ENCODE measurements around the gene NRAP. TPM values are rescaled to one million over a fixed set of nuclear protein-coding genes. Genes with fewer than 3 reads are reported as not detected.

The NRAP gene
- polyA plus RNA-seq, 1 of the 3 experiments (the other 2 are of a cell fraction) = not detected

- H3F3A ChIP-seq (replicated peaks; ENCODE audit: insufficient read depth) = no peaks in the 10 kb centered on the region
- ChIA-PET CTCF (interaction anchor here (2.6 to 3.3 kb wide), 2 partner anchors 8 to 34 kb away, joined by 14 to 19 read pairs; no protein-coding TSS in a partner anchor), POLR2A (no interaction called here)
- no peak overlapping the region for H3K4me2 ChIP-seq
- no peaks in the 10 kb centered on the region for H4K20me1 ChIP-seq (ENCODE audit: insufficient read depth)
- no peak overlapping the region for H3K27ac ChIP-seq (ENCODE audit: low read depth in 2 of 2, low read length in 1 of 2)
- DNase-seq = no peak
- no peaks in the 10 kb centered on the region for H3K36me3 ChIP-seq (replicated peaks in 1 of 2; ENCODE audit: control insufficient read depth in 1 of 2, insufficient read depth in 2 of 2, low read length in 1 of 2)
- no peaks in the 10 kb centered on the region for H3K27me3 ChIP-seq (ENCODE audit: insufficient read depth)
- H3K4me1 ChIP-seq (ENCODE audit: control insufficient read depth in 1 of 2, insufficient read depth in 2 of 2, low read depth in 1 of 2, low read length in 1 of 2) = peaks cover 6 to 15% of the 10 kb centered on the region in 2 experiments; a peak in 3 of 4 replicates
- no peaks in the 10 kb centered on the region for H3K79me2 ChIP-seq (ENCODE audit: insufficient read depth)
- H3K9me2 ChIP-seq = no peaks in the 10 kb centered on the region
- 72% methylated on average over 3 of the region's 3 CpGs for WGBS (ENCODE audit: low lambda C conversion rate)
- H3K9me3 ChIP-seq = no peaks in the 10 kb centered on the region
- no peak for TF ChIP-seq SIN3A (IDR thresholded peaks at IDR 0.05; ENCODE audit: borderline replicate concordance, low read depth, low read length)
- TF ChIP-seq NFIC (IDR thresholded peaks at IDR 0.05; ENCODE audit: borderline replicate concordance) = no peak
- TF ChIP-seq, protein P1, sequence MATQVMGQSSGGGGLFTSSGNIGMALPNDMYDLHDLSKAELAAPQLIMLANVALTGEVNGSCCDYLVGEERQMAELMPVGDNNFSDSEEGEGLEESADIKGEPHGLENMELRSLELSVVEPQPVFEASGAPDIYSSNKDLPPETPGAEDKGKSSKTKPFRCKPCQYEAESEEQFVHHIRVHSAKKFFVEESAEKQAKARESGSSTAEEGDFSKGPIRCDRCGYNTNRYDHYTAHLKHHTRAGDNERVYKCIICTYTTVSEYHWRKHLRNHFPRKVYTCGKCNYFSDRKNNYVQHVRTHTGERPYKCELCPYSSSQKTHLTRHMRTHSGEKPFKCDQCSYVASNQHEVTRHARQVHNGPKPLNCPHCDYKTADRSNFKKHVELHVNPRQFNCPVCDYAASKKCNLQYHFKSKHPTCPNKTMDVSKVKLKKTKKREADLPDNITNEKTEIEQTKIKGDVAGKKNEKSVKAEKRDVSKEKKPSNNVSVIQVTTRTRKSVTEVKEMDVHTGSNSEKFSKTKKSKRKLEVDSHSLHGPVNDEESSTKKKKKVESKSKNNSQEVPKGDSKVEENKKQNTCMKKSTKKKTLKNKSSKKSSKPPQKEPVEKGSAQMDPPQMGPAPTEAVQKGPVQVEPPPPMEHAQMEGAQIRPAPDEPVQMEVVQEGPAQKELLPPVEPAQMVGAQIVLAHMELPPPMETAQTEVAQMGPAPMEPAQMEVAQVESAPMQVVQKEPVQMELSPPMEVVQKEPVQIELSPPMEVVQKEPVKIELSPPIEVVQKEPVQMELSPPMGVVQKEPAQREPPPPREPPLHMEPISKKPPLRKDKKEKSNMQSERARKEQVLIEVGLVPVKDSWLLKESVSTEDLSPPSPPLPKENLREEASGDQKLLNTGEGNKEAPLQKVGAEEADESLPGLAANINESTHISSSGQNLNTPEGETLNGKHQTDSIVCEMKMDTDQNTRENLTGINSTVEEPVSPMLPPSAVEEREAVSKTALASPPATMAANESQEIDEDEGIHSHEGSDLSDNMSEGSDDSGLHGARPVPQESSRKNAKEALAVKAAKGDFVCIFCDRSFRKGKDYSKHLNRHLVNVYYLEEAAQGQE (IDR thresholded peaks at IDR 0.05; ENCODE audit: low read depth, low read length) = no peak
- TF ChIP-seq, protein P2, sequence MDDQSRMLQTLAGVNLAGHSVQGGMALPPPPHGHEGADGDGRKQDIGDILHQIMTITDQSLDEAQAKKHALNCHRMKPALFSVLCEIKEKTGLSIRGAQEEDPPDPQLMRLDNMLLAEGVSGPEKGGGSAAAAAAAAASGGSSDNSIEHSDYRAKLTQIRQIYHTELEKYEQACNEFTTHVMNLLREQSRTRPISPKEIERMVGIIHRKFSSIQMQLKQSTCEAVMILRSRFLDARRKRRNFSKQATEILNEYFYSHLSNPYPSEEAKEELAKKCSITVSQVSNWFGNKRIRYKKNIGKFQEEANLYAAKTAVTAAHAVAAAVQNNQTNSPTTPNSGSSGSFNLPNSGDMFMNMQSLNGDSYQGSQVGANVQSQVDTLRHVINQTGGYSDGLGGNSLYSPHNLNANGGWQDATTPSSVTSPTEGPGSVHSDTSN (IDR thresholded peaks at IDR 0.05) = no peak
- TF ChIP-seq NRF1 (IDR thresholded peaks at IDR 0.05; ENCODE audit: low read depth, low read length) = no peak
- no peak for TF ChIP-seq CHD2 (IDR thresholded peaks at IDR 0.05; ENCODE audit: low read length, partially characterized antibody)
- TF ChIP-seq FOXJ3 (CRISPR knock-in tag; IDR thresholded peaks at IDR 0.05) = no peak
- no peak overlapping the region for H2AFZ ChIP-seq (ENCODE audit: low read depth)
- H3K4me3 ChIP-seq (ENCODE audit: low read depth in 2 of 2, low read length in 1 of 2) = no peak overlapping the region
- H3K9ac ChIP-seq = no peak overlapping the region
These were observed 108.6 kb downstream of the NRAP start for GRCh38 chr10:113555245-113555644.

DNA sequence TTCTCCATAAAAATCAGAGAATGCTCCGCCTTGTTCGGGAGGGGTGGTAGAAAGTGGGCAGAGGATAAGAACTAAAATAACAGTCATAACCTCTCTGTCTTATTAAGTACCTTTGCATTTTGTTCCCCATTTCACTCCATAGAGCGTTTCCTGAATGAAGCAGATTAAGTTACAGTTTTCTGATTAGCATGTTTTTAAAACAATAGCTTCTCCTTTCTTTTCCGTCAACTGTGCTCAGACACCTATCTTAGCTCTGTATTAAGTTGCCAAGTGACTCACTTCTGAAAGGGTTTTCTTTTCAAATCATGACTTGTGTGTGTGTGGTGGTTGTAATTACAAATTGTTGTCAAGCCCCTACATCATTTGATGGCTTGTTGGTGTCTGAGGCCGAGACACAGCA lies 109.6 kb downstream of the NRAP start:
- Histone ChIP-seq H3K27me3 (ENCODE audit: insufficient read depth) (no peaks in the 10 kb centered on the region), H3K36me3 (replicated peaks in 1 of 2; ENCODE audit: control insufficient read depth in 1 of 2, insufficient read depth in 2 of 2, low read length in 1 of 2) (no peaks in the 10 kb centered on the region), H3K4me2 (no peak overlapping the region), H3K9me3 (no peaks in the 10 kb centered on the region), H2AFZ (ENCODE audit: low read depth) (no peak overlapping the region), H3F3A (replicated peaks; ENCODE audit: insufficient read depth) (no peaks in the 10 kb centered on the region), H3K4me3 (ENCODE audit: low read depth in 2 of 2, low read length in 1 of 2) (no peak overlapping the region), H4K20me1 (ENCODE audit: insufficient read depth) (no peaks in the 10 kb centered on the region), H3K4me1 (ENCODE audit: control insufficient read depth in 1 of 2, insufficient read depth in 2 of 2, low read depth in 1 of 2, low read length in 1 of 2) (peaks cover 6 to 15% of the 10 kb centered on the region in 2 experiments; a peak in 3 of 4 replicates), H3K79me2 (ENCODE audit: insufficient read depth) (no peaks in the 10 kb centered on the region), H3K9ac (no peak overlapping the region), H3K9me2 (no peaks in the 10 kb centered on the region), H3K27ac (ENCODE audit: low read depth in 2 of 2, low read length in 1 of 2) (no peak overlapping the region)
- ChIA-PET CTCF (interaction anchor here (1.1 to 3.3 kb wide), 3 partner anchors 9 to 33 kb away, joined by 3 to 19 read pairs (median 14); no protein-coding TSS in a partner anchor), POLR2A (no interaction called here)
- no peak for TF ChIP-seq MAX (IDR thresholded peaks at IDR 0.05; ENCODE audit: low read depth)
- no peak for TF ChIP-seq FOXJ3 (CRISPR knock-in tag; IDR thresholded peaks at IDR 0.05)
- no peak for TF ChIP-seq ELF1 (IDR thresholded peaks at IDR 0.05)
- TF ChIP-seq TAF1 (IDR thresholded peaks at IDR 0.05; ENCODE audit: borderline replicate concordance, low read depth, low read length) = no peak
- no peak for TF ChIP-seq CHD2 (IDR thresholded peaks at IDR 0.05; ENCODE audit: low read length, partially characterized antibody)
- no peak for TF ChIP-seq MEF2A (IDR thresholded peaks at IDR 0.05; ENCODE audit: borderline replicate concordance, low read depth)
- TF ChIP-seq POLR2AphosphoS5 (IDR thresholded peaks at IDR 0.05; ENCODE audit: low read depth, low read length) = no peak
- TF ChIP-seq NFIC (IDR thresholded peaks at IDR 0.05; ENCODE audit: borderline replicate concordance) = no peak
- no peak for TF ChIP-seq FOXM1 (IDR thresholded peaks at IDR 0.05; ENCODE audit: low read depth)
- TF ChIP-seq GABPA (IDR thresholded peaks at IDR 0.05; ENCODE audit: low read depth) = no peak
- DNase-seq = no peak
- 81% methylated on average over 5 of the region's 5 CpGs for WGBS (ENCODE audit: low lambda C conversion rate)
